ENCODE measurements around the gene ARHGAP31.

The ARHGAP31 gene

DNA sequence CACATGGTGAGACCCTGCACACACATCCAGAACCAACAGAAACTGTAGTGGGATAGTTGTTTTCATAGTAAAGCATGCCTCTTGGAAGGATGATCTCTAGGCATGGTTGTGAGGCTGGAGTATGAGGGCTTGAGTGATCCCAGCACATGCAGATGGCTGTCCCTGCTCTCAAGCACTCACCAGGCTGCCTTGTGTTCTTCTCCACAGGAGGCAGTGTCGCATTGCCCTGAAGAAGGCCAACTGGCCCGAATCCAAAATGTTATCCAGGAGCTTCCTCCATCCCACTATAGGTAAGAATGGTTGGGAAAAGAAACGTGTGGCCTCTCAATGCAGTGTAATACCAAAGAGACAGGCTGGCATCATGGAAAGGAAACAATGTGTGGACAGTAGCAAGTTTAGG lies 86.5 kb downstream of the ARHGAP31 start:
- H3F3A ChIP-seq (ENCODE audit: insufficient read depth, low read length), result no peaks in the 10 kb centered on the region
- no peak overlapping the region for H2AFZ ChIP-seq (ENCODE audit: low read length)
- H3K9me3 ChIP-seq (ENCODE audit: low read length), result no peaks in the 10 kb centered on the region
- no peaks in the 10 kb centered on the region for H3K4me1 ChIP-seq (ENCODE audit: insufficient read depth, low read length, severe bottlenecking)
- H3K79me2 ChIP-seq (ENCODE audit: insufficient read depth, low read length), result no peaks in the 10 kb centered on the region
- peaks cover 5% of the 10 kb centered on the region; the same call in 1 of the 2 replicates for H3K27me3 ChIP-seq (ENCODE audit: insufficient read depth, low read length)
- no peak overlapping the region for H3K4me3 ChIP-seq (ENCODE audit: low read depth, low read length, poor library complexity, severe bottlenecking)
- H3K4me2 ChIP-seq (ENCODE audit: low read length), result no peak overlapping the region
- no peaks in the 10 kb centered on the region for H3K36me3 ChIP-seq (ENCODE audit: insufficient read depth, low read length)
- no peak overlapping the region for H3K9ac ChIP-seq (ENCODE audit: low read length)
- no peaks in the 10 kb centered on the region for H3K9me2 ChIP-seq (ENCODE audit: low read depth, low read length)
- H3K27ac ChIP-seq (ENCODE audit: low read depth, low read length, poor library complexity, severe bottlenecking), result no peak overlapping the region
- H4K20me1 ChIP-seq (ENCODE audit: insufficient read depth, low read length), result no peaks in the 10 kb centered on the region
- no peak for TF ChIP-seq EZH2 (IDR thresholded peaks at IDR 0.05; ENCODE audit: borderline replicate concordance, low read length)
- TF ChIP-seq, protein P1, sequence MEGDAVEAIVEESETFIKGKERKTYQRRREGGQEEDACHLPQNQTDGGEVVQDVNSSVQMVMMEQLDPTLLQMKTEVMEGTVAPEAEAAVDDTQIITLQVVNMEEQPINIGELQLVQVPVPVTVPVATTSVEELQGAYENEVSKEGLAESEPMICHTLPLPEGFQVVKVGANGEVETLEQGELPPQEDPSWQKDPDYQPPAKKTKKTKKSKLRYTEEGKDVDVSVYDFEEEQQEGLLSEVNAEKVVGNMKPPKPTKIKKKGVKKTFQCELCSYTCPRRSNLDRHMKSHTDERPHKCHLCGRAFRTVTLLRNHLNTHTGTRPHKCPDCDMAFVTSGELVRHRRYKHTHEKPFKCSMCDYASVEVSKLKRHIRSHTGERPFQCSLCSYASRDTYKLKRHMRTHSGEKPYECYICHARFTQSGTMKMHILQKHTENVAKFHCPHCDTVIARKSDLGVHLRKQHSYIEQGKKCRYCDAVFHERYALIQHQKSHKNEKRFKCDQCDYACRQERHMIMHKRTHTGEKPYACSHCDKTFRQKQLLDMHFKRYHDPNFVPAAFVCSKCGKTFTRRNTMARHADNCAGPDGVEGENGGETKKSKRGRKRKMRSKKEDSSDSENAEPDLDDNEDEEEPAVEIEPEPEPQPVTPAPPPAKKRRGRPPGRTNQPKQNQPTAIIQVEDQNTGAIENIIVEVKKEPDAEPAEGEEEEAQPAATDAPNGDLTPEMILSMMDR (IDR thresholded peaks at IDR 0.05; ENCODE audit: low read length), result no peak

DNA sequence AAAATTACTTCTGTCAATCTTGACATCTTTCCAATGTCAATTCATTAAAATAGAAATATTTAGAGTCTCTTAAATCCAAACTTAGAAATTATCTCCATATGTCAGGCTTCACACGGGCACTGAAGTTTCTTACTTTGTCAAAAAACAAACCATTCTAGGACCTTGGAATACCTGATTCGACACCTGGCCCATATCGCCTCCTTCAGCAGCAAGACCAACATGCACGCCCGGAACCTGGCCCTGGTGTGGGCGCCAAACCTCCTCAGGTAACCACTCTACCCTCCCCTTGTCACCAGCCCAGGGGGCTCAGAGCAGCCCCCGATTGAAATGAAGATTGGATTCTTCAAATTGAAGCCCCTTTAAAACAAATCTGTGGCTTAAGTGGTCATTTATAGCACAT lies 88.0 kb downstream of the ARHGAP31 start:
- TF ChIP-seq, protein P1 (IDR thresholded peaks at IDR 0.05; ENCODE audit: low read length), result no peak
- no peak for TF ChIP-seq EZH2 (IDR thresholded peaks at IDR 0.05; ENCODE audit: borderline replicate concordance, low read length)
- Histone ChIP-seq H3K4me1 (ENCODE audit: insufficient read depth, low read length, severe bottlenecking) (no peaks in the 10 kb centered on the region), H3K36me3 (ENCODE audit: insufficient read depth, low read length) (no peaks in the 10 kb centered on the region), H3K9me3 (ENCODE audit: low read length) (no peaks in the 10 kb centered on the region), H3K4me2 (ENCODE audit: low read length) (no peak overlapping the region), H3F3A (ENCODE audit: insufficient read depth, low read length) (no peaks in the 10 kb centered on the region), H3K4me3 (ENCODE audit: low read depth, low read length, poor library complexity, severe bottlenecking) (no peak overlapping the region), H4K20me1 (ENCODE audit: insufficient read depth, low read length) (no peaks in the 10 kb centered on the region), H3K9ac (ENCODE audit: low read length) (no peak overlapping the region), H3K9me2 (ENCODE audit: low read depth, low read length) (no peaks in the 10 kb centered on the region), H3K79me2 (ENCODE audit: insufficient read depth, low read length) (no peaks in the 10 kb centered on the region), H2AFZ (ENCODE audit: low read length) (no peak overlapping the region), H3K27me3 (ENCODE audit: insufficient read depth, low read length) (no peaks in the 10 kb centered on the region), H3K27ac (ENCODE audit: low read depth, low read length, poor library complexity, severe bottlenecking) (no peak overlapping the region)

DNA sequence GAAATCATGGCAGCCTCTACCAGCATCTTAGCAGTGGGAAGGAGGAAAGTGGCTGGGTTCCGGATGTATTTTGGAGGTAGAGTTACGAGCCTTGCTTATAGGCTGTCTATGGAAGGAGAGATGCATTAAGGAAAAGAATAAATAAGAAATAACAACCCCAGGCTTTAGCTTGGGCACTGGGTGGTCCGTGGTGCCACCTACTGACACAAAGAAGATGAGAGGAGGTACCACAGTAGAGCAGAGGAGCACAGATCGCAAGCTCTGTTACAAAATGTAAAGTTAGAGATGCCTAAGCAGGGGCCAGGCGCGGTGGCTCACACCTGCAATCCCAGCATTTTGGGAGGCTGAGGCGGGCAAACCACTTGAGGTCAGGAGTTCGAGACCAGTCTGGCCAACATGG lies 94.4 kb downstream of the ARHGAP31 start:
- H3K9ac ChIP-seq (ENCODE audit: low read length), result no peak overlapping the region
- no peaks in the 10 kb centered on the region for H3K27me3 ChIP-seq (ENCODE audit: insufficient read depth, low read length)
- H3K36me3 ChIP-seq (ENCODE audit: insufficient read depth, low read length), result no peaks in the 10 kb centered on the region
- no peaks in the 10 kb centered on the region for H3F3A ChIP-seq (ENCODE audit: insufficient read depth, low read length)
- TF ChIP-seq EZH2 (IDR thresholded peaks at IDR 0.05; ENCODE audit: borderline replicate concordance, low read length), result no peak
- TF ChIP-seq, protein P1 (IDR thresholded peaks at IDR 0.05; ENCODE audit: low read length), result no peak
- H4K20me1 ChIP-seq (ENCODE audit: insufficient read depth, low read length), result no peaks in the 10 kb centered on the region
- H3K4me3 ChIP-seq (ENCODE audit: low read depth, low read length, poor library complexity, severe bottlenecking), result no peak overlapping the region
- H3K4me1 ChIP-seq (ENCODE audit: insufficient read depth, low read length, severe bottlenecking), result no peaks in the 10 kb centered on the region
- no peaks in the 10 kb centered on the region for H3K79me2 ChIP-seq (ENCODE audit: insufficient read depth, low read length)
- no peak overlapping the region for H2AFZ ChIP-seq (ENCODE audit: low read length)
- H3K9me3 ChIP-seq (ENCODE audit: low read length), result no peaks in the 10 kb centered on the region
- H3K9me2 ChIP-seq (ENCODE audit: low read depth, low read length), result no peaks in the 10 kb centered on the region
- H3K4me2 ChIP-seq (ENCODE audit: low read length), result no peak overlapping the region
- no peak overlapping the region for H3K27ac ChIP-seq (ENCODE audit: low read depth, low read length, poor library complexity, severe bottlenecking)
